Prostate gland (tissue), 2 donors: ENCODE results near the gene BLM.

ENCODE experiments used
- POLR2A ChIP-seq: fragments of 450-650 bp; IDR thresholded peaks from one replicate; pipeline ENCODE4 v1.6.1; 2016; ENCODE audit warnings: antibody characterized with exemption, mild to moderate bottlenecking
- POLR2AphosphoS5 ChIP-seq: sonication (generic); formaldehyde crosslinking; IDR thresholded peaks from one replicate; pipeline ENCODE4 v1.6.1; 2017; ENCODE audit warnings: antibody characterized with exemption
- TF ChIP-seq, protein P1 (sequence below), 4 experiments: fragments of 200-600 bp in 2 of 4; fragments of 450-650 bp in 2 of 4; sonication (generic) in 2 of 4; IDR thresholded peaks; 1 replicate in 3 of 4; 2 replicates in 1 of 4; pipeline ENCODE4 v1.5.1; 2016 to 2019; ENCODE audit warnings: antibody characterized with exemption in 4 of 4, mild to moderate bottlenecking in 2 of 4, moderate library complexity in 2 of 4

DNA sequence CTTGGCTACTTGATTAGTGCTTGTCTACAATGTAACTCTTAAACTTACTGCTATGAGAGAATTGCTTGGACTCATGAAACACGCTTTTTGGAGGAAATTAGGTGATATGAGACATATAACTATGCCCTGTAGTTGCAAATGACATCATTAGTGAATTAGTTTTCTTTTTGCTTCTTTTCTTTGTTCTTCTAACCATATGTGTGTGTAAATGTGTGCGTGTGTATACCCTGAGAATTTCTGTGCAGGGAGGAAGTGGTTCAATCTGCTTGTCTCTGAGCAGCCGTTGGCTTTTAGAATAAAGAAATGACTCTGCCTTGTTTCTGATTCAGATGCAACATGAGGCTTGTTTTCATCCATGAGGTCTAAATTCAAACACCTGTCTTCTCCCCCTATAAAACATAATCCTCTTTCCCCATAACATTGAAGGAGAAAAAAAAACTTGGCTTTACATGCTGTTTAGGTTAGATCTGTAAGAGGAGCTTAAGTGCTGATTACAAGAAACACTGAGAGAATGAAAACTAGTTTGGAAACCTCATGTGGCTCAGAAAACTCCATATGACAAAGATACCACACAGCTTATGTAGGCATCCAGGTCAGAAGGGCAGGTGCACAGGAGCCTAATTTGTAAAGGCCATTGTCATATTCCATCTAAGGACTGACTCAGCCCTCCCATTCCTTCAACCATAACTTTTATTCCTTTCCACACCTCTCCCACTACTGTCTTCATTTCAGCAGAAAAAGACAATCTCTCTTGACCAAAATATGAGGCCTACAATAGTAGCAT, 30.5 kb upstream of the BLM start:
- TF ChIP-seq POLR2AphosphoS5 (no peak), POLR2A (no peak)
- TF ChIP-seq, protein P1, sequence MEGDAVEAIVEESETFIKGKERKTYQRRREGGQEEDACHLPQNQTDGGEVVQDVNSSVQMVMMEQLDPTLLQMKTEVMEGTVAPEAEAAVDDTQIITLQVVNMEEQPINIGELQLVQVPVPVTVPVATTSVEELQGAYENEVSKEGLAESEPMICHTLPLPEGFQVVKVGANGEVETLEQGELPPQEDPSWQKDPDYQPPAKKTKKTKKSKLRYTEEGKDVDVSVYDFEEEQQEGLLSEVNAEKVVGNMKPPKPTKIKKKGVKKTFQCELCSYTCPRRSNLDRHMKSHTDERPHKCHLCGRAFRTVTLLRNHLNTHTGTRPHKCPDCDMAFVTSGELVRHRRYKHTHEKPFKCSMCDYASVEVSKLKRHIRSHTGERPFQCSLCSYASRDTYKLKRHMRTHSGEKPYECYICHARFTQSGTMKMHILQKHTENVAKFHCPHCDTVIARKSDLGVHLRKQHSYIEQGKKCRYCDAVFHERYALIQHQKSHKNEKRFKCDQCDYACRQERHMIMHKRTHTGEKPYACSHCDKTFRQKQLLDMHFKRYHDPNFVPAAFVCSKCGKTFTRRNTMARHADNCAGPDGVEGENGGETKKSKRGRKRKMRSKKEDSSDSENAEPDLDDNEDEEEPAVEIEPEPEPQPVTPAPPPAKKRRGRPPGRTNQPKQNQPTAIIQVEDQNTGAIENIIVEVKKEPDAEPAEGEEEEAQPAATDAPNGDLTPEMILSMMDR (IDR thresholded peaks at IDR 0.05), result no peak
